ENCODE results near the gene ADAM12.

The ADAM12 gene

GRCh38 chr10:126083009-126083408 lies 305.3 kb downstream of the ADAM12 start:
- H3K27ac ChIP-seq (ENCODE audit: low read depth, low read length) = no peak overlapping the region
- H3K4me3 ChIP-seq (ENCODE audit: low read length) = no peak overlapping the region
- no peaks in the 10 kb centered on the region for H3K9me3 ChIP-seq (ENCODE audit: control insufficient read depth, insufficient read depth, low read length)
- H3K9me2 ChIP-seq (replicated peaks; ENCODE audit: control insufficient read depth, low read length) = no peaks in the 10 kb centered on the region
- no peaks in the 10 kb centered on the region for H3K4me1 ChIP-seq (ENCODE audit: control insufficient read depth, low read length)
- no peak overlapping the region for H3K4me2 ChIP-seq (ENCODE audit: low read length)
- H4K20me1 ChIP-seq (ENCODE audit: control insufficient read depth, insufficient read depth, low read depth, low read length) = no peaks in the 10 kb centered on the region
- no peaks in the 10 kb centered on the region for H3F3A ChIP-seq (ENCODE audit: control insufficient read depth, insufficient read depth)
- no peaks in the 10 kb centered on the region for H3K79me2 ChIP-seq (ENCODE audit: control insufficient read depth, low read length)
- no peaks in the 10 kb centered on the region for H3K36me3 ChIP-seq (ENCODE audit: control insufficient read depth, low read length)
- no peak for TF ChIP-seq EZH2phosphoT487 (IDR thresholded peaks at IDR 0.05; ENCODE audit: borderline replicate concordance, low read length)
- no peaks in the 10 kb centered on the region for H3K27me3 ChIP-seq (ENCODE audit: control insufficient read depth, low read length)

DNA sequence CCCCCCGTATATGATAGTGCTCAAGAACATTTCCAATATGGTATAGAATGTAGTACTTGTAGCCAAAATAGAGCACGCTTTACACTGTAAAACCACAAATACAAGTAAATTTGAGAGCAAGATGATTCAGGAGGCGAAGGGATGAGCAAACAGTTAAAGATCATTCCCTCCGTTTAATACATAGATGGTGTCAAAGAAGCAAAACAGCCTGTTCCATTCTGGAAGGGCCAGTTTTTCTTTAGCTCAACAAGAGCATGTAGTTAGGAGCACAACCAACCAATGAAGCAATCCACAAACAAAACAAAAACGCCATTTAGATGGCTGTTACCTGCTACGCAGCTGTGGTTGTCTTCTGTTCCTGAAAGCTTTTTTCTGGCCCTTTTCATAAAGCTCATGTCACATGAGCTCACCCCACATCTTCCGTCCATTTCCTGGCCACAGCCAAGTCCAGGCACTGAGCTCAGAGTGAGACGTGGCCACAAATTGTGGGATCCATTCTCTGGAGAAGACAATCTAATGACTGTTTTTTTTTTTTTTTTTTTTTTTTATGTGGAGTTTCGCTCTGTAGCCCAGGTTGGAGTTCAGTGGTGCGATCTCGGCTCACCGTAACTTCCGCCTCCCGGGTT lies 306.3 kb downstream of the ADAM12 start:
- H3F3A ChIP-seq (ENCODE audit: control insufficient read depth, insufficient read depth) = no peaks in the 10 kb centered on the region
- no peaks in the 10 kb centered on the region for H4K20me1 ChIP-seq (ENCODE audit: control insufficient read depth, insufficient read depth, low read depth, low read length)
- H3K27me3 ChIP-seq (ENCODE audit: control insufficient read depth, low read length) = no peaks in the 10 kb centered on the region
- no peaks in the 10 kb centered on the region for H3K9me2 ChIP-seq (replicated peaks; ENCODE audit: control insufficient read depth, low read length)
- no peaks in the 10 kb centered on the region for H3K4me1 ChIP-seq (ENCODE audit: control insufficient read depth, low read length)
- no peaks in the 10 kb centered on the region for H3K79me2 ChIP-seq (ENCODE audit: control insufficient read depth, low read length)
- H3K4me3 ChIP-seq (ENCODE audit: low read length) = no peak overlapping the region
- TF ChIP-seq, protein P1, sequence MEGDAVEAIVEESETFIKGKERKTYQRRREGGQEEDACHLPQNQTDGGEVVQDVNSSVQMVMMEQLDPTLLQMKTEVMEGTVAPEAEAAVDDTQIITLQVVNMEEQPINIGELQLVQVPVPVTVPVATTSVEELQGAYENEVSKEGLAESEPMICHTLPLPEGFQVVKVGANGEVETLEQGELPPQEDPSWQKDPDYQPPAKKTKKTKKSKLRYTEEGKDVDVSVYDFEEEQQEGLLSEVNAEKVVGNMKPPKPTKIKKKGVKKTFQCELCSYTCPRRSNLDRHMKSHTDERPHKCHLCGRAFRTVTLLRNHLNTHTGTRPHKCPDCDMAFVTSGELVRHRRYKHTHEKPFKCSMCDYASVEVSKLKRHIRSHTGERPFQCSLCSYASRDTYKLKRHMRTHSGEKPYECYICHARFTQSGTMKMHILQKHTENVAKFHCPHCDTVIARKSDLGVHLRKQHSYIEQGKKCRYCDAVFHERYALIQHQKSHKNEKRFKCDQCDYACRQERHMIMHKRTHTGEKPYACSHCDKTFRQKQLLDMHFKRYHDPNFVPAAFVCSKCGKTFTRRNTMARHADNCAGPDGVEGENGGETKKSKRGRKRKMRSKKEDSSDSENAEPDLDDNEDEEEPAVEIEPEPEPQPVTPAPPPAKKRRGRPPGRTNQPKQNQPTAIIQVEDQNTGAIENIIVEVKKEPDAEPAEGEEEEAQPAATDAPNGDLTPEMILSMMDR (IDR thresholded peaks at IDR 0.05; ENCODE audit: low read depth, low read length, poor library complexity, severe bottlenecking) = no peak
- no peak for TF ChIP-seq EZH2phosphoT487 (IDR thresholded peaks at IDR 0.05; ENCODE audit: borderline replicate concordance, low read length)
- no peak overlapping the region for H3K4me2 ChIP-seq (ENCODE audit: low read length)
- no peaks in the 10 kb centered on the region for H3K36me3 ChIP-seq (ENCODE audit: control insufficient read depth, low read length)
- H3K9me3 ChIP-seq (ENCODE audit: control insufficient read depth, insufficient read depth, low read length) = no peaks in the 10 kb centered on the region
- no peak overlapping the region for H3K27ac ChIP-seq (ENCODE audit: low read depth, low read length)

DNA sequence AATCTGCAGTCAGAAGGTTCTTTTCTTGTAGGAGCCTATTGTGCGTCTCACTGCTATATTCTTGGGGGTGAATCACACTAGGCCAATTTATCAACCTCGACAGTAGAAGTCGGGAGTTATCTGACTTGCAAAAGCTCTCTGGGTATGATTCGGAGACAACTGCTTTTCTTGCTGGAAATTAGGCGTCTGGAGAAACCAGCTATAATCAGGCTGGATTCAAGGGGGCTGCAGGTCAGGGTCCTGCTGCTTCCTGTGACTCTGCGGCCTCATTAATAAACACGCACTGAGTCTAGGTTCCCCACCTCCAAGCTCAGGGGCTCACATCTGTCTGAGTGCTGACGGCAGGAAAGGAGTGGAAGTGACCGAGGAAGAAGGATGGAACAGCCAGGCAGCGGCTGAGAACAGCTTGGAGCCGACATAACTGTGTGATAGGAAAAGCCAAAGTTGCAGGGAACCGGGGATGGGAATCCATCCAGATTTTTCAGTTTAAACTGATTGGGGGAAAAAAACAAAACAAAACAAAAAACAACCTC lies 307.3 kb downstream of the ADAM12 start:
- H3K79me2 ChIP-seq (ENCODE audit: control insufficient read depth, low read length) = no peaks in the 10 kb centered on the region
- no peaks in the 10 kb centered on the region for H3K9me2 ChIP-seq (replicated peaks; ENCODE audit: control insufficient read depth, low read length)
- no peaks in the 10 kb centered on the region for H3K36me3 ChIP-seq (ENCODE audit: control insufficient read depth, low read length)
- no peak overlapping the region for H3K4me3 ChIP-seq (ENCODE audit: low read length)
- H3K27ac ChIP-seq (ENCODE audit: low read depth, low read length) = no peak overlapping the region
- no peaks in the 10 kb centered on the region for H4K20me1 ChIP-seq (ENCODE audit: control insufficient read depth, insufficient read depth, low read depth, low read length)
- no peaks in the 10 kb centered on the region for H3F3A ChIP-seq (ENCODE audit: control insufficient read depth, insufficient read depth)
- no peaks in the 10 kb centered on the region for H3K4me1 ChIP-seq (ENCODE audit: control insufficient read depth, low read length)
- no peak overlapping the region for H3K4me2 ChIP-seq (ENCODE audit: low read length)
- H3K27me3 ChIP-seq (ENCODE audit: control insufficient read depth, low read length) = no peaks in the 10 kb centered on the region
- no peak for TF ChIP-seq EZH2phosphoT487 (IDR thresholded peaks at IDR 0.05; ENCODE audit: borderline replicate concordance, low read length)
- TF ChIP-seq, protein P1 (IDR thresholded peaks at IDR 0.05; ENCODE audit: low read depth, low read length, poor library complexity, severe bottlenecking) = no peak
- no peaks in the 10 kb centered on the region for H3K9me3 ChIP-seq (ENCODE audit: control insufficient read depth, insufficient read depth, low read length)

DNA sequence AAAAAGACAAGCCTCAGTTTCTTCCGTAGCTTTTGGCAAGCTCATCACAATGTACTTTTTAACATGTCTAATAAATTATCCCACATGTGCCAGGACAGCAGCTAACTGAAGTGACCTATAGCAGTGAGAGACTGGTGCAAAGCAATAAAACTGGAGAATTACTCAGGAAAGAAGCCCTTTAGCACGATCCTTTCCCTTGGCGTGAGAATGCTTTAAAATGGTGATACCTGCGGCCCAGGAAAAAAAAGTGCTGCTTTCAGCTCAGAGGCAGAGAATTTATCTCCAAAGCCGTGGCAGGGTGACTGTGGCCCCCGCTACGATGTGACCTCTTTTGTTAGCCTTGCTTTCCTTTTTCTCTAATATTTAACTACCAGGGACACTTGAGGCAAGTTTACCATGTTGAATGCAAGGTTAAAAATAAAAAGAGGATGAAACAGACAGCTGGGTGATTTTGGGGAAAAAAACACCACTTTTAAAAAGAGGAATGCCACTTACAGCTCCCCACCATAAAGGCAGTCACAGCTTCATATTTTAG lies 307.9 kb downstream of the ADAM12 start:
- TF ChIP-seq, protein P1 (IDR thresholded peaks at IDR 0.05; ENCODE audit: low read depth, low read length, poor library complexity, severe bottlenecking) = no peak
- H3K27ac ChIP-seq (ENCODE audit: low read depth, low read length) = no peak overlapping the region
- no peak overlapping the region for H3K4me2 ChIP-seq (ENCODE audit: low read length)

More for the DNA sequence above, 307.9 kb downstream of the ADAM12 start:
- Histone ChIP-seq H3K9me3 (ENCODE audit: control insufficient read depth, insufficient read depth, low read length) (no peaks in the 10 kb centered on the region), H3K4me3 (ENCODE audit: low read length) (no peak overlapping the region), H3K9me2 (replicated peaks; ENCODE audit: control insufficient read depth, low read length) (no peaks in the 10 kb centered on the region), H4K20me1 (ENCODE audit: control insufficient read depth, insufficient read depth, low read depth, low read length) (no peaks in the 10 kb centered on the region), H3F3A (ENCODE audit: control insufficient read depth, insufficient read depth) (no peaks in the 10 kb centered on the region), H3K27me3 (ENCODE audit: control insufficient read depth, low read length) (no peaks in the 10 kb centered on the region), H3K79me2 (ENCODE audit: control insufficient read depth, low read length) (no peaks in the 10 kb centered on the region), H3K4me1 (ENCODE audit: control insufficient read depth, low read length) (no peaks in the 10 kb centered on the region), H3K36me3 (ENCODE audit: control insufficient read depth, low read length) (no peaks in the 10 kb centered on the region)

Measured in DOHH2 (cell line).